Chondrocyte (in vitro differentiated cells): ENCODE data around the gene TTC36. TPM values are rescaled to one million over a fixed set of nuclear protein-coding genes. Genes with fewer than 3 reads are reported as not detected.
"Not testable (repeated sequence)": the region's sequence is repeated elsewhere in the genome, so short reads cannot be mapped to it uniquely, and the experiment has no call there.

Experiments used
- DNase-seq: peaks from one replicate; pipeline ENCODE4 v3.0.0; 2021; ENCODE audit warnings: mixed read lengths, low spot score
- H3K27ac Mint-ChIP-seq: one replicate; pipeline ENCODE4 v1.8.0; 2021; ENCODE audit warnings: mild to moderate bottlenecking, moderate library complexity, mixed read lengths; ENCODE audit not compliant: unreplicated experiment
- H3K27me3 Mint-ChIP-seq: 2 replicates; pipeline ENCODE4 v1.8.0; 2021; ENCODE audit warnings: low read depth, mixed read lengths
- H3K36me3 Mint-ChIP-seq: 2 replicates; pipeline ENCODE4 v1.8.0; 2021; ENCODE audit warnings: low read depth, mixed read lengths
- H3K4me1 Mint-ChIP-seq: 2 replicates; pipeline ENCODE4 v1.8.0; 2021; ENCODE audit warnings: low read depth, mild to moderate bottlenecking, mixed read lengths
- H3K4me3 Mint-ChIP-seq: one replicate; pipeline ENCODE4 v1.8.0; 2021; ENCODE audit warnings: mild to moderate bottlenecking, moderate library complexity, mixed read lengths; ENCODE audit not compliant: unreplicated experiment
- H3K9me3 Mint-ChIP-seq: 2 replicates; pipeline ENCODE4 v1.8.0; 2021; ENCODE audit warnings: low read depth, mixed read lengths
- total RNA-seq: library from RNA; stranded (reverse); gene quantifications from 3 replicates; pipeline ENCODE4 v1.2.1, GENCODE V29; 2021
- TF ChIP-seq, protein P1 (sequence below): fragments of 200-600 bp; sonication (generic); IDR thresholded peaks from 2 replicates; pipeline ENCODE4 v1.5.0; 2021; ENCODE audit warnings: antibody characterized with exemption, mild to moderate bottlenecking, moderate library complexity

The TTC36 gene
- total RNA-seq, 1 donor from 2014 or later: 0.27 TPM

- H3K9me3 Mint-ChIP-seq: no peaks in the 10 kb centered on the region
- no peak overlapping the region for H3K27ac Mint-ChIP-seq
- peaks cover 12% of the 10 kb centered on the region for H3K36me3 Mint-ChIP-seq
- TF ChIP-seq, protein P1, sequence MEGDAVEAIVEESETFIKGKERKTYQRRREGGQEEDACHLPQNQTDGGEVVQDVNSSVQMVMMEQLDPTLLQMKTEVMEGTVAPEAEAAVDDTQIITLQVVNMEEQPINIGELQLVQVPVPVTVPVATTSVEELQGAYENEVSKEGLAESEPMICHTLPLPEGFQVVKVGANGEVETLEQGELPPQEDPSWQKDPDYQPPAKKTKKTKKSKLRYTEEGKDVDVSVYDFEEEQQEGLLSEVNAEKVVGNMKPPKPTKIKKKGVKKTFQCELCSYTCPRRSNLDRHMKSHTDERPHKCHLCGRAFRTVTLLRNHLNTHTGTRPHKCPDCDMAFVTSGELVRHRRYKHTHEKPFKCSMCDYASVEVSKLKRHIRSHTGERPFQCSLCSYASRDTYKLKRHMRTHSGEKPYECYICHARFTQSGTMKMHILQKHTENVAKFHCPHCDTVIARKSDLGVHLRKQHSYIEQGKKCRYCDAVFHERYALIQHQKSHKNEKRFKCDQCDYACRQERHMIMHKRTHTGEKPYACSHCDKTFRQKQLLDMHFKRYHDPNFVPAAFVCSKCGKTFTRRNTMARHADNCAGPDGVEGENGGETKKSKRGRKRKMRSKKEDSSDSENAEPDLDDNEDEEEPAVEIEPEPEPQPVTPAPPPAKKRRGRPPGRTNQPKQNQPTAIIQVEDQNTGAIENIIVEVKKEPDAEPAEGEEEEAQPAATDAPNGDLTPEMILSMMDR: no peak
- no peaks in the 10 kb centered on the region for H3K4me1 Mint-ChIP-seq
- H3K4me3 Mint-ChIP-seq: no peak overlapping the region
- no peaks in the 10 kb centered on the region for H3K27me3 Mint-ChIP-seq
- no peak for DNase-seq
Observed at GRCh38 chr11:118552341-118552740, 25.1 kb downstream of the TTC36 start.

DNA sequence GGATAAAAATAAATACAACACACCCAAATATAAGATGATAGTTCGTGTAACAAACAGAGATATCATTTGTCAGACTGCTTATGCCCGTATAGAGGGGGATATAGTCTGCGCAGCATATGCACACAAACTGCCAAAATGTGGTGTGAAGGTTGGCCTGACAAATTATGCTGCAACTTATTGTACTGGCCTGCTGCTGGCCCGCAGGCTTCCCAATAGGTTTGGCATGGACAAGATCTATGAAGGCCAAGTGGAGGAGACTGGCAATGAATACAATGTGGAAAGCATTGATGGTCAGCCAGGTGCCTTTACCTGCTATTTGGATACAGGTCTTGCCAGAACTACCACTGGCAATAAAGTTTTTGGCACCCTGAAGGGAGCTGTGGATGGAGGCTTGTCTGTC is 33.5 kb downstream of the TTC36 start:
- Mint-ChIP-seq H3K27me3 (no peaks in the 10 kb centered on the region), H3K4me3 (no peak overlapping the region), H3K9me3 (no peaks in the 10 kb centered on the region), H3K36me3 (peaks cover 6% of the 10 kb centered on the region), H3K27ac (no peak overlapping the region), H3K4me1 (peaks cover 12% of the 10 kb centered on the region)
- DNase-seq: no peak
- TF ChIP-seq, protein P1: no peak

DNA sequence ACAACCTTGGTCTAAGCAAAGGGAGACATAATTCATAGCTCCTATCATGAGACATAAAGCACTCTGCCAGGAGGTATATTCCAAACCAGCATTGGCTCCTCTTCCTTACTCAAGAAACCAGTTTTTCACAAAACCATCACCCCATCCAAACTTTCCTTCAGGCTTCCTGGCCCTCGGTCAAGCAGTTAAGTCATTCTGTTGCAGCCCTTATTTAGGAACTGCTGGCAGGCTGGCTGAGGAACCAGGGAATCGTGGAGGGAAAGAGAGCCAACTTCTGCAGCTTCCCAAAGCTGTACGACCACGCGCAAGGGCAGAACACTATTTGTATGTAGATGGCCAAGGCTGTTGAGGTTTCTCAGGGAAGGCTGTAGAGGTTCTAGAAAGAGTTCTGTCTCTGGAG is 37.8 kb downstream of the TTC36 start:
- Mint-ChIP-seq H3K9me3 (no peaks in the 10 kb centered on the region), H3K4me3 (peak overlapping the region; percentile 49), H3K27ac (no peak overlapping the region), H3K36me3 (no peaks in the 10 kb centered on the region), H3K4me1 (peaks cover 16% of the 10 kb centered on the region), H3K27me3 (no peaks in the 10 kb centered on the region)
- no peak for DNase-seq
- TF ChIP-seq, protein P1: no peak

GRCh38 chr11:118569670-118570069 is 42.4 kb downstream of the TTC36 start:
- TF ChIP-seq, protein P1: no peak
- Mint-ChIP-seq H3K27me3 (no peaks in the 10 kb centered on the region), H3K4me1 (peaks cover 37% of the 10 kb centered on the region), H3K27ac (no peak overlapping the region), H3K4me3 (no peak overlapping the region), H3K9me3 (no peaks in the 10 kb centered on the region), H3K36me3 (peaks cover 2% of the 10 kb centered on the region)
- DNase-seq: no peak

- DNase-seq: no peak
- TF ChIP-seq, protein P1: no peak
- H3K4me1 Mint-ChIP-seq: peaks cover 38% of the 10 kb centered on the region
- no peaks in the 10 kb centered on the region for H3K27me3 Mint-ChIP-seq
- no peak overlapping the region for H3K27ac Mint-ChIP-seq
- H3K36me3 Mint-ChIP-seq: peaks cover 2% of the 10 kb centered on the region
- H3K4me3 Mint-ChIP-seq: no peak overlapping the region
- no peaks in the 10 kb centered on the region for H3K9me3 Mint-ChIP-seq
Observed at GRCh38 chr11:118570787-118571186, 43.5 kb downstream of the TTC36 start.

GRCh38 chr11:118571701-118572060 is 44.4 kb downstream of the TTC36 start:
- Mint-ChIP-seq H3K27ac (peak overlapping the region; percentile 98), H3K4me3 (peak overlapping the region; percentile 97), H3K4me1 (peaks cover 43% of the 10 kb centered on the region)
- DNase-seq, H3K9me3 Mint-ChIP-seq, H3K27me3 Mint-ChIP-seq, H3K36me3 Mint-ChIP-seq: not testable (repeated sequence)
